ENCODE data around the gene RAB11FIP4.

Gene RAB11FIP4

DNA sequence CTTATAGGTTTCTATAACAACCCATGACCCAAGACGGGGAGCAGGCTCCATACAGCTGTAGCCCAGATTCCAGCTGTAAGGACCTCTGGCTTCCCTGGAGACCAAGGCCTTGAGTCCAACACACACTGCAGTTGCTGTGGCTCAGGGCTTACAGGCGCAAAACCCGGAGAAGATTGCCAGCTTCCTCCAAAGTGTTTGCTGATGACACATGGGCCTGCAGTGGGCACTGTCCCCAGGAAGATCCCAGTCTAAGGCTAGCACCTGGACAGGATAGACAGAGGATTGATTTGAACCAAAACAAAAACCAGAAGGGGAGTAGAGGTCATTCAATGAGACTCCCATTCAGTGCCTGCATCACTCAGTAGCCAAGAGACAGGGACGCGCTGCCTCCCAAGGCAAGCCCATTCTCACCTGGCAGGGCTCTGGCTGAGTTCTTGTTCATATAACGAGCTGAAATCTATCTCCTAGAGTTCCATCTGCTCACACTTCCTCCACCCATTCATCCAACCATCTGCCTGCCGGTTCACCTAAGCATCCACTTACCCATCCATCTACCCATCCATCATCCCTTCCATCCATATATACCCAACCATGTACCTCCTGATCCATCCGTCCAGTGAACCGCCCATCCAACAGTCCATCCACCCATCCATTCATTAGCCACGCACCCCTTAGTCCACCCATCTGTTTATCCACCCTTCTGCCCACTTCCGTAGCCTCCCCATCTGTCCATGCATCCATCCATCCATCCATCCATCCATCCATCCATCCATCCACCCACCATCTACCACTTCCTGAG is 10.2 kb downstream of the RAB11FIP4 start:
- Histone ChIP-seq H3K4me3 (ENCODE audit: low read length) (no peak overlapping the region), H3K27me3 (ENCODE audit: control insufficient read depth, low read length) (no peaks in the 10 kb centered on the region), H3K27ac (ENCODE audit: low read depth, low read length) (no peak overlapping the region), H3K4me1 (ENCODE audit: control insufficient read depth, low read length) (no peaks in the 10 kb centered on the region), H3F3A (ENCODE audit: control insufficient read depth, insufficient read depth) (no peaks in the 10 kb centered on the region), H3K79me2 (ENCODE audit: control insufficient read depth, low read length) (no peaks in the 10 kb centered on the region), H3K9me2 (replicated peaks; ENCODE audit: control insufficient read depth, low read length) (no peaks in the 10 kb centered on the region), H3K4me2 (ENCODE audit: low read length) (no peak overlapping the region), H3K9me3 (ENCODE audit: control insufficient read depth, insufficient read depth, low read length) (no peaks in the 10 kb centered on the region), H3K36me3 (ENCODE audit: control insufficient read depth, low read length) (no peaks in the 10 kb centered on the region), H4K20me1 (ENCODE audit: control insufficient read depth, insufficient read depth, low read depth, low read length) (no peaks in the 10 kb centered on the region)
- TF ChIP-seq EZH2phosphoT487 (IDR thresholded peaks at IDR 0.05; ENCODE audit: borderline replicate concordance, low read length) = no peak

DNA sequence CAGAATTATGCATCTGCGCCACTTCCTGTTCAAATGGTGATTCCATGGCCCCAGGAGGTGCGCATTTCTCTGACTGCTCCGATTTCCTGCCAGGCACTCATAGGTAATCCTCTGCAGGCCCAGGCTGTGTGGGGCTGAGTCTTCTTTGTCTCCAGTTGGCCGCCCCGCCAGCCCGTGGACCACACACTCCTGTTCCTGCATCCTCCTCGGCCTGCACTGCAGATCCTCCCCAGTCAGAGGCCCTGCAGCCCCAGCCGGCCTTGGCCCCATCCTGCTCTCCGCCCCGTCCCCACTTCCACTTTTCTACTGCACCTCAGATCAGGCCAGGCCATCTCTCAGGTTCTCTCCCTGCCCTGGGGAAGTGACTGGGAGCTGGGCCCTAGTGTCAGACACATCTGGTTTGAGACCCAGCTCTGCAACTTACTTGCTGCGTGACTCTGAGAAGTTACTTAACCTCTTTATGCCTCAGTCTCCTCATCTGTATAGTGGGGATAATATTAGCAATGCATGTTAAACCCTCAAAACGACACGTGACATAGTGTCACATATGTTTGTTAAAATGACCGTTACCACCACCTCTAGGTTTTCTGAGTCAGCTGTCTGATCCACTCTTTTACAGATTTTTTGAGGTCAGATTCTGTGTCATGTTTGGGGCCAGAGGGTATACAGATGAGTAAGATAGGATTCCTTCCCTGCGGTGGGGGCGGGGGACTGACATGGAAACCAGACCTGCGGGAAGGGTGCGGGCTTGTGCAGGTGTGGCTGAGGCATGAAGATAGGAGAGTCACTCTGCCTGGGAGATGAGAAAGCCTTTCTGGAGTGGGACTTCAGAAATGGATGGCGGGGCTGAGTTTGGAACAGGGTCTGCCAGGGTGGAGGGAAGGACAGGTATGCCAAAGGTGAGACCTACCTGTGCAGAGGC is 12.8 kb downstream of the RAB11FIP4 start:
- Histone ChIP-seq H3K27me3 (ENCODE audit: control insufficient read depth, low read length) (peaks cover 5% of the 10 kb centered on the region), H3K9me2 (replicated peaks; ENCODE audit: control insufficient read depth, low read length) (no peaks in the 10 kb centered on the region), H3K36me3 (ENCODE audit: control insufficient read depth, low read length) (no peaks in the 10 kb centered on the region), H3F3A (ENCODE audit: control insufficient read depth, insufficient read depth) (no peaks in the 10 kb centered on the region), H3K27ac (ENCODE audit: low read depth, low read length) (no peak overlapping the region), H3K4me3 (ENCODE audit: low read length) (no peak overlapping the region), H3K9me3 (ENCODE audit: control insufficient read depth, insufficient read depth, low read length) (no peaks in the 10 kb centered on the region), H3K79me2 (ENCODE audit: control insufficient read depth, low read length) (no peaks in the 10 kb centered on the region), H3K4me2 (ENCODE audit: low read length) (no peak overlapping the region), H4K20me1 (ENCODE audit: control insufficient read depth, insufficient read depth, low read depth, low read length) (no peaks in the 10 kb centered on the region), H3K4me1 (ENCODE audit: control insufficient read depth, low read length) (no peaks in the 10 kb centered on the region)
- TF ChIP-seq, protein P1, sequence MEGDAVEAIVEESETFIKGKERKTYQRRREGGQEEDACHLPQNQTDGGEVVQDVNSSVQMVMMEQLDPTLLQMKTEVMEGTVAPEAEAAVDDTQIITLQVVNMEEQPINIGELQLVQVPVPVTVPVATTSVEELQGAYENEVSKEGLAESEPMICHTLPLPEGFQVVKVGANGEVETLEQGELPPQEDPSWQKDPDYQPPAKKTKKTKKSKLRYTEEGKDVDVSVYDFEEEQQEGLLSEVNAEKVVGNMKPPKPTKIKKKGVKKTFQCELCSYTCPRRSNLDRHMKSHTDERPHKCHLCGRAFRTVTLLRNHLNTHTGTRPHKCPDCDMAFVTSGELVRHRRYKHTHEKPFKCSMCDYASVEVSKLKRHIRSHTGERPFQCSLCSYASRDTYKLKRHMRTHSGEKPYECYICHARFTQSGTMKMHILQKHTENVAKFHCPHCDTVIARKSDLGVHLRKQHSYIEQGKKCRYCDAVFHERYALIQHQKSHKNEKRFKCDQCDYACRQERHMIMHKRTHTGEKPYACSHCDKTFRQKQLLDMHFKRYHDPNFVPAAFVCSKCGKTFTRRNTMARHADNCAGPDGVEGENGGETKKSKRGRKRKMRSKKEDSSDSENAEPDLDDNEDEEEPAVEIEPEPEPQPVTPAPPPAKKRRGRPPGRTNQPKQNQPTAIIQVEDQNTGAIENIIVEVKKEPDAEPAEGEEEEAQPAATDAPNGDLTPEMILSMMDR (IDR thresholded peaks at IDR 0.05; ENCODE audit: low read depth, low read length, poor library complexity, severe bottlenecking) = no peak
- no peak for TF ChIP-seq EZH2phosphoT487 (IDR thresholded peaks at IDR 0.05; ENCODE audit: borderline replicate concordance, low read length)

DNA sequence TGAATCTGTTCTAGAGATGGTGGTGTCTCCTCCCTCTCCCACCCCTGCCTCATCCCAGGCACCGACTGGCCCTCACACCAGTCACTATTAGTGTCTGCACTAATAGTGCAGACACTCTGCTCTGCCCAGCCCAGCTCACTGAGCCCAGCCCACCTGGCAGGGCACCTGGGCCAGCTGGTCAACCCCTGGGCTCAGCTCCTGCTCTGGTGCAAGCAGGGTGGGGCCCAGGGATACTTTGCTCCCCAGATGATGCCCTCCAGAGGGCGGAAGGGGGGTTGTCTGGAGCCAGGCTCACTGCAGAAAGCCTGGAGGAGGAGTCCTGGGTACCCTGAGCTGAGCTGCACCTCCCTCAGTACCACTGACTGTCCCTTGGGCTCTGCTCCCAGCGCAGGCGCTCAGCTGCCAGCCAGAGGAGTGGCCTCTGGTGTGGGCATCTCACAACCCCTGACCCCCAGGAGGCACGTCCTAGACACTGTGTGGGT is 14.5 kb downstream of the RAB11FIP4 start:
- H3K9me3 ChIP-seq (ENCODE audit: control insufficient read depth, insufficient read depth, low read length) = no peaks in the 10 kb centered on the region
- H3K9me2 ChIP-seq (replicated peaks; ENCODE audit: control insufficient read depth, low read length) = no peaks in the 10 kb centered on the region
- H3K79me2 ChIP-seq (ENCODE audit: control insufficient read depth, low read length) = no peaks in the 10 kb centered on the region
- no peaks in the 10 kb centered on the region for H3K36me3 ChIP-seq (ENCODE audit: control insufficient read depth, low read length)
- no peak overlapping the region for H3K27ac ChIP-seq (ENCODE audit: low read depth, low read length)
- H4K20me1 ChIP-seq (ENCODE audit: control insufficient read depth, insufficient read depth, low read depth, low read length) = no peaks in the 10 kb centered on the region
- H3F3A ChIP-seq (ENCODE audit: control insufficient read depth, insufficient read depth) = no peaks in the 10 kb centered on the region
- peaks cover 5% of the 10 kb centered on the region for H3K27me3 ChIP-seq (ENCODE audit: control insufficient read depth, low read length)
- H3K4me3 ChIP-seq (ENCODE audit: low read length) = no peak overlapping the region
- TF ChIP-seq, protein P1 (IDR thresholded peaks at IDR 0.05; ENCODE audit: low read depth, low read length, poor library complexity, severe bottlenecking) = no peak
- TF ChIP-seq EZH2phosphoT487 (IDR thresholded peaks at IDR 0.05; ENCODE audit: borderline replicate concordance, low read length) = no peak
- no peak overlapping the region for H3K4me2 ChIP-seq (ENCODE audit: low read length)
- H3K4me1 ChIP-seq (ENCODE audit: control insufficient read depth, low read length) = no peaks in the 10 kb centered on the region
